IMR-90 (cell line): Measurements from ENCODE around the gene TDRD3. TPM values are rescaled to one million over a fixed set of nuclear protein-coding genes. Genes with fewer than 3 reads are reported as not detected.

Experiments
- CHD1 ChIP-seq: IDR thresholded peaks from 2 replicates; pipeline ENCODE4 v1.6.1; 2012; ENCODE audit warnings: low read depth, low read length, improper control_type of control experiment
- USF2 ChIP-seq: fragments of 150-350 bp; IDR thresholded peaks from 2 replicates; pipeline ENCODE4 v1.6.1; 2017; ENCODE audit warnings: mild to moderate bottlenecking, antibody characterized with exemption, low read length, low read depth
- polyA plus RNA-seq, 3 experiments: library from polyadenylated mRNA; depleted of rRNA; stranded (reverse); fragments of >200 nt; gene quantifications; 2 replicates each; pipeline ENCODE4 v1.2.3, GENCODE V29; 2012; ENCODE audit warnings: low replicate concordance in 1 of 3
- total RNA-seq: library from RNA; depleted of rRNA; stranded (reverse); fragments of >200 nt; gene quantifications from 2 replicates; pipeline ENCODE4 v1.2.3, GENCODE V29; 2012

TDRD3 gene
- total and polyA plus RNA-seq, 2 of the 4 experiments (the other 2 are of a cell fraction), result 3.9 to 12.0 TPM

- peak; percentile 87 for TF ChIP-seq USF2
- TF ChIP-seq CHD1, result no peak
Measured at GRCh38 chr13:60395971-60396782, 843 bp upstream of the TDRD3 start (continued).
